ENCODE results near the gene MEI4.
"Not testable (repeated sequence)": the region's sequence is repeated elsewhere in the genome, so short reads cannot be mapped to it uniquely, and the experiment has no call there.

The MEI4 gene

GRCh38 chr6:77686931-77687330, 34.1 kb downstream of the MEI4 start:
- no peak for DNase-seq

- DNase-seq = no peak
Observed at GRCh38 chr6:77688649-77689048, 35.8 kb downstream of the MEI4 start.

GRCh38 chr6:77700095-77700494, 47.3 kb downstream of the MEI4 start:
- DNase-seq = not testable (repeated sequence)

GRCh38 chr6:77707603-77708002, 54.8 kb downstream of the MEI4 start:
- no peak for DNase-seq

GRCh38 chr6:77715588-77715987, 62.7 kb downstream of the MEI4 start:
- no peak for DNase-seq

- no peak for DNase-seq
Observed at GRCh38 chr6:77716311-77716710, 63.5 kb downstream of the MEI4 start.

- not testable (repeated sequence) for DNase-seq
Observed at GRCh38 chr6:77736010-77736409, 83.2 kb downstream of the MEI4 start.

- no peak for DNase-seq
Observed at GRCh38 chr6:77740380-77740779, 87.5 kb downstream of the MEI4 start.

GRCh38 chr6:77752156-77752555, 99.3 kb downstream of the MEI4 start:
- DNase-seq = not testable (repeated sequence)

- no peak for DNase-seq
Observed at GRCh38 chr6:77762386-77762785, 109.5 kb downstream of the MEI4 start.

GRCh38 chr6:77763124-77763523, 110.3 kb downstream of the MEI4 start:
- no peak for DNase-seq

- no peak for DNase-seq
Observed at GRCh38 chr6:77764364-77764763, 111.5 kb downstream of the MEI4 start.

GRCh38 chr6:77773157-77773822, 120.5 kb downstream of the MEI4 start:
- no peak for DNase-seq

GRCh38 chr6:77774457-77774856, 121.6 kb downstream of the MEI4 start:
- no peak for DNase-seq

- no peak for DNase-seq
Observed at GRCh38 chr6:77776441-77776840, 123.6 kb downstream of the MEI4 start.

- DNase-seq = no peak
Observed at GRCh38 chr6:77778527-77778926, 125.7 kb downstream of the MEI4 start.

GRCh38 chr6:77786935-77787629, 134.2 kb downstream of the MEI4 start:
- DNase-seq = no peak

- no peak for DNase-seq
Observed at GRCh38 chr6:77796824-77797809, 144.3 kb downstream of the MEI4 start.

GRCh38 chr6:77812304-77812703, 159.5 kb downstream of the MEI4 start:
- no peak for DNase-seq

GRCh38 chr6:77813090-77813489, 160.3 kb downstream of the MEI4 start:
- DNase-seq = no peak

GRCh38 chr6:77814119-77814518, 161.3 kb downstream of the MEI4 start:
- no peak for DNase-seq

- DNase-seq = no peak
Observed at GRCh38 chr6:77815531-77815930, 162.7 kb downstream of the MEI4 start.

- no peak for DNase-seq
Observed at GRCh38 chr6:77816766-77817270, 164.0 kb downstream of the MEI4 start.
